Neutrophil (primary cell): ENCODE data around the gene GNB4.

Experiments used
- H3K27ac ChIP-seq: fragments of 200-600 bp; sonication (generic); 2 replicates; pipeline ENCODE4 v1.5.1; 2016; ENCODE audit warnings: mild to moderate bottlenecking, moderate library complexity
- H3K27me3 ChIP-seq: fragments of 200-600 bp; sonication (generic); 2 replicates; pipeline ENCODE4 v1.6.0; 2016; ENCODE audit warnings: mild to moderate bottlenecking
- H3K36me3 ChIP-seq: fragments of 200-600 bp; sonication (generic); 2 replicates; pipeline ENCODE4 v1.5.1; 2017
- H3K4me1 ChIP-seq, 2 experiments: fragments of 200-600 bp in 1 of 2; sonication (generic) in 1 of 2; 1 replicate in 1 of 2; 2 replicates in 1 of 2; pipeline versions ENCODE4 v1.5.1 to v1.6.1; 2013 to 2016; ENCODE audit warnings: low read depth in 1 of 2, low read length in 1 of 2, mild to moderate bottlenecking in 1 of 2, moderate library complexity in 1 of 2; ENCODE audit not compliant: control insufficient read depth in 1 of 2, insufficient read depth in 1 of 2
- H3K4me3 ChIP-seq, 2 experiments: fragments of 200-600 bp in 1 of 2; sonication (generic) in 1 of 2; 1 replicate in 1 of 2; 2 replicates in 1 of 2; pipeline ENCODE4 v1.5.1; 2013 to 2016; ENCODE audit warnings: low read depth in 1 of 2, low read length in 1 of 2, mild to moderate bottlenecking in 1 of 2, moderate library complexity in 1 of 2
- H3K9me3 ChIP-seq: fragments of 200-600 bp; sonication (generic); 2 replicates; pipeline ENCODE4 v1.5.1; 2016
- TF ChIP-seq, protein P1 (sequence below): fragments of 200-600 bp; sonication (generic); IDR thresholded peaks from 2 replicates; pipeline ENCODE4 v1.5.1; 2016; ENCODE audit warnings: antibody characterized with exemption

GNB4 gene

DNA sequence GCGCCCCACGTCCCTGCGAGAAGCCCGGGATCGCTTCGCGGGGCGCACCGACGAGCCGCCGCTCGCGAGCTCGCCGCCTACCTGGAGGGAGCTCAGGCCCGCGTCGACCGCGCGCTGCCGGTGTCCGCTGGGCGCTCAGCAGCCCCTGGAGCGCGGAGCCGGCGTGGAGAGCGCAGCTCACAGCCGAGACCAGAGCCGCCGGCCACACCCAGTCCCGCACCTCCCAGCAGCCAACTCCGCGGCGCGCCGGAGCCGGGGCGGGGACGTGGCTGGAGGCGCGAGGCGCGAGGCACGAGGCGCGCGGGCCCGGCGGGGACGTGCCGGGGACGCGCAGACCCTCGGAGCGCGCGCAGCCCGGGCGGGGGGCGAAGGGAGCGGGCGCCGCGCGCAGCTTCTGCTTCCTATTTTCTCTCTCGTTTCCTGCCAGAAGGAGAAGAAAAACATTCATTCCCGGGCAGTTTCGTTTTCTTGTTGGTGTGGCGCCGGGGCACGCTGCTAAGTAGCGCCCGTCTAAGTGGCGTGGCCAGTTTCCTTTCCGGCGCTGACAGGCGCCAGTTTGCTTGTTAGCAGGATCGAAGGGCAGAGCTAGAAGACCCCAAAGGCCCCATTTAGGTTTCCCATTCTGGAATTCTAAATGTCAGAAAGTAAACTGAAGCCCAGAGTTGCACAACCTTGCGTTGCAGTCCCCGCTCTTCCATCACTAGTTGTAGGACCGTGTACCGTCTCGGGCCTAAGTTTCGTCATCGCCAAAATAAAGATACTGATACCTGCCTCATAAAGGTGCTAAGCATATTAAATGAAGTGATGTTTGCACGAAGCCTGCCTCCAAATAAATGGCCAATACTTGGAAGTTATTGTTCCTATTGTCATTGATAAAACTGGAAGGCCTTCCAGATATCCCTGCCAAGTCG is at the start of gene GNB4:
TSS of gene GNB4 (minus strand) at position 206 of the 911 bp plus-strand sequence. CDS start 25,270 bp downstream, outside the sequence.
- Histone ChIP-seq H3K27me3 (no peaks in the 10 kb centered on the region), H3K4me3 (peak within 1 kb of the TSS; percentile 84 to 86), H3K4me1 (peaks cover 25 to 27% of the 10 kb centered on the region in 2 experiments), H3K9me3 (no peaks in the 10 kb centered on the region), H3K27ac (peak within 1 kb of the TSS; percentile 98), H3K36me3 (no peaks in the 10 kb centered on the region)
- TF ChIP-seq, protein P1, sequence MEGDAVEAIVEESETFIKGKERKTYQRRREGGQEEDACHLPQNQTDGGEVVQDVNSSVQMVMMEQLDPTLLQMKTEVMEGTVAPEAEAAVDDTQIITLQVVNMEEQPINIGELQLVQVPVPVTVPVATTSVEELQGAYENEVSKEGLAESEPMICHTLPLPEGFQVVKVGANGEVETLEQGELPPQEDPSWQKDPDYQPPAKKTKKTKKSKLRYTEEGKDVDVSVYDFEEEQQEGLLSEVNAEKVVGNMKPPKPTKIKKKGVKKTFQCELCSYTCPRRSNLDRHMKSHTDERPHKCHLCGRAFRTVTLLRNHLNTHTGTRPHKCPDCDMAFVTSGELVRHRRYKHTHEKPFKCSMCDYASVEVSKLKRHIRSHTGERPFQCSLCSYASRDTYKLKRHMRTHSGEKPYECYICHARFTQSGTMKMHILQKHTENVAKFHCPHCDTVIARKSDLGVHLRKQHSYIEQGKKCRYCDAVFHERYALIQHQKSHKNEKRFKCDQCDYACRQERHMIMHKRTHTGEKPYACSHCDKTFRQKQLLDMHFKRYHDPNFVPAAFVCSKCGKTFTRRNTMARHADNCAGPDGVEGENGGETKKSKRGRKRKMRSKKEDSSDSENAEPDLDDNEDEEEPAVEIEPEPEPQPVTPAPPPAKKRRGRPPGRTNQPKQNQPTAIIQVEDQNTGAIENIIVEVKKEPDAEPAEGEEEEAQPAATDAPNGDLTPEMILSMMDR = no peak

DNA sequence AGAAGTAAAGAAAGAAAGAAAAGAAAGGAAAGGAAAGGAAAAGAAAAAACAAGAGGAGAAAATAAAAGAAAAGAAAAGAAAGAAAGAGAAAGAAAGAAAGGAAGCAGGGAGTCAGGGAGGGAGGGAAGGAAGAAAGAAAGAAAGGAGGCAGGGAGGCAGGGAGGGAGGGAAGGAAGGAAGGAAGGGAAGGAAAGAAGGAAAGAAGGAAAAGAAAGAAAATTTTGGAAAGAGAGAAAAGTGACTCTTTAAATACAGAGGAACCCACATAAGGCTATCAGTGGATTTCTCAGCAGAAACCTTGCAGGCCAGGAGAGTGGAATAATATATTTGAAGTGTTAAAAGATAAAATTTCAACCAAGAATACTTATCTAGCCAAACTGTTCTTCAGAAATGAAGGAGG is 44.2 kb upstream of the GNB4 start:
- Histone ChIP-seq H3K4me1 (no peaks in the 10 kb centered on the region), H3K36me3 (no peaks in the 10 kb centered on the region), H3K4me3 (no peak overlapping the region), H3K9me3 (peaks cover 7% of the 10 kb centered on the region), H3K27me3 (no peaks in the 10 kb centered on the region), H3K27ac (no peak overlapping the region)
- TF ChIP-seq, protein P1 = no peak

GRCh38 chr3:179493260-179493659 is 42.0 kb upstream of the GNB4 start:
- Histone ChIP-seq H3K27ac (no peak overlapping the region), H3K36me3 (no peaks in the 10 kb centered on the region), H3K9me3 (peaks cover 7% of the 10 kb centered on the region), H3K27me3 (no peaks in the 10 kb centered on the region), H3K4me1 (no peaks in the 10 kb centered on the region), H3K4me3 (no peak overlapping the region)
- TF ChIP-seq, protein P1 = no peak

DNA sequence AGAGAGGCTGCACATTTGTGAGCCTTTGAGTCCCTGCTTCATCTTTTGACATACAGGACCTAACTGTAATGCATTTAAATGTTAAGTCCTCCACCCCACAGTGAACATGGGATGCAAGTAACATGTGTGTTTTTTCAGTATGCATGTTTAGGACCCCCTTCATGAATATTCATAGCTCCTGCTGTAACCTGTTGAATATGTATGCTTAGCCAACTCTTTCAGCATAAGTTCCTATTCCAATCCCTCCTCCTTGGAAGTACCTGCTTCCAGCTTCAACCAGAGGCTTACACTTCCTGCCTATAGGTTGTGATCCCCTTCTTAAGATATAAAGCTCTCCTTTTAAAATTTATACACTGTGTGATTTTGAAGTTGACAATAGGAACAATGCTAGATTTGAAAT is 36.9 kb upstream of the GNB4 start:
- Histone ChIP-seq H3K27me3 (no peaks in the 10 kb centered on the region), H3K36me3 (no peaks in the 10 kb centered on the region), H3K4me3 (no peak overlapping the region), H3K4me1 (no peaks in the 10 kb centered on the region), H3K27ac (no peak overlapping the region), H3K9me3 (peaks cover 7% of the 10 kb centered on the region)
- TF ChIP-seq, protein P1 = no peak

DNA sequence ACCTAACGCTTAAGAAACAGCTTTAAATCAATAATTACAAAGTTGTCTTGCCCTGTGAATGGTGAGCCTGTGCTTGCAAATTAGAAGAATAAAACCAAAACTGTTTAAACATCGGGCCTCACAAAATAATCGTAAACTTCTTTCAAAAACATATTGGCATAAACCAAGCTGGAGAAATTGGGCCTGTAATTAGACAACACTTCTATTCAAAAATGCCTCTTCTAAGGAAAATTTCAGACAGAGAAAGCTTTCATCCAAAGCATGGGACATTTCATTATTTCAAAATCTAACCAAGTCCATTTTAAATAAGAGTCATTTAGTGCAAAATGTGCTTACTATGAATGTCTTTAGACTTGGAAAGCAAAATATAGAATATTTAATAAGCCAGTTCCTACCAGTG is 35.5 kb upstream of the GNB4 start:
- no peak overlapping the region for H3K27ac ChIP-seq
- no peaks in the 10 kb centered on the region for H3K9me3 ChIP-seq
- H3K4me3 ChIP-seq = no peak overlapping the region
- TF ChIP-seq, protein P1 = no peak
- no peaks in the 10 kb centered on the region for H3K36me3 ChIP-seq
- no peaks in the 10 kb centered on the region for H3K4me1 ChIP-seq
- no peaks in the 10 kb centered on the region for H3K27me3 ChIP-seq
